Right cardiac atrium (tissue), 5 donors: ENCODE results near the gene MTHFD1L. TPM values are rescaled to one million over a fixed set of nuclear protein-coding genes. Genes with fewer than 3 reads are reported as not detected.

Experiments
- ATAC-seq, 2 donors: fragments of 200-7000 bp; cut with Tn5 transposase; one replicate each; pipeline versions ENCODE4 v1.8.0 to v1.9.1; 2020; ENCODE audit warnings: moderate library complexity in 2 of 2, mild to moderate bottlenecking in 1 of 2
- DNase-seq, 3 donors: peaks; one replicate each; pipeline ENCODE4 v3.0.0-alpha.2; 2020
- H3K27ac ChIP-seq: one replicate; pipeline ENCODE4 v1.5.1; 2013; ENCODE audit warnings: mild to moderate bottlenecking, low read length, control low read depth, moderate library complexity
- H3K27me3 ChIP-seq: one replicate; pipeline ENCODE4 v1.6.1; 2013; ENCODE audit not compliant: control insufficient read depth, insufficient read depth
- H3K4me1 ChIP-seq: one replicate; pipeline ENCODE4 v1.6.1; 2013; ENCODE audit warnings: low read length; ENCODE audit not compliant: control insufficient read depth, insufficient read depth
- H3K4me3 ChIP-seq: one replicate; pipeline ENCODE4 v1.5.1; 2013; ENCODE audit warnings: low read length, control low read depth
- H3K9me3 ChIP-seq: one replicate; pipeline ENCODE4 v1.6.1; 2013; ENCODE audit warnings: low read length; ENCODE audit not compliant: control insufficient read depth
- WGBS: extraction: QIAGEN DNeasy Blood & Tissue Kit; methylation state at CpG from one replicate; pipeline ENCODE4 v1.1.7; 2013; 5-methylcytosine and 5-hydroxymethylcytosine counted together
- intact Hi-C, 4 donors: fragments of 100-400 bp; cut with DNase I; formaldehyde crosslinking; loops; one replicate each; pipeline versions ENCODE4 v1.11.0 to v1.14.0; 2022 to 2023
- polyA plus RNA-seq: library from polyadenylated mRNA; stranded (reverse); fragments of 200-250 nt; gene quantifications from one replicate; pipeline ENCODE4 v1.2.3, GENCODE V29; 2013
- total RNA-seq, 4 donors: library from RNA; stranded (reverse); fragmentation: NEBNext Ultra II Directional; extraction: Animal tissue kit (Norgen Biotek cat#: 25700); gene quantifications; one replicate each; pipeline ENCODE4 v1.2.1, GENCODE V29; 2021
- donor health status: healthy with polysubstance abuse.
- donor health status: DM: no; HTN: yes; CAD: no.
- donor health status: DM: no; HTN: no; CAD: no.
- donor health status: DM: no; HTN: yes; CAD: no; lungs with severe emphysema.
- donor health status: DM: yes; HTN: yes; CAD: no.

Gene MTHFD1L
- total and polyA plus RNA-seq, 5 donors, result 2.4 to 18.2 (median 5.0) TPM

GRCh38 chr6:150886155-150886554 lies 20.7 kb downstream of the MTHFD1L start:
- DNase-seq, result no peak
- Histone ChIP-seq H3K4me3 (no peak overlapping the region), H3K4me1 (peaks cover 3% of the 10 kb centered on the region), H3K9me3 (no peaks in the 10 kb centered on the region), H3K27me3 (no peaks in the 10 kb centered on the region), H3K27ac (no peak overlapping the region)
- WGBS, result 97% methylated on average over 7 of the region's 7 CpGs
- ATAC-seq, result no peak
- intact Hi-C loops, result no loop called here

GRCh38 chr6:150887978-150888563 lies 22.6 kb downstream of the MTHFD1L start:
- 78% methylated on average over 3 of the region's 3 CpGs for WGBS
- Histone ChIP-seq H3K4me1 (peaks cover 3% of the 10 kb centered on the region), H3K4me3 (no peak overlapping the region), H3K9me3 (no peaks in the 10 kb centered on the region), H3K27ac (no peak overlapping the region), H3K27me3 (no peaks in the 10 kb centered on the region)
- DNase-seq (no peak), ATAC-seq (no peak)
- intact Hi-C loops, result no loop called here

DNA sequence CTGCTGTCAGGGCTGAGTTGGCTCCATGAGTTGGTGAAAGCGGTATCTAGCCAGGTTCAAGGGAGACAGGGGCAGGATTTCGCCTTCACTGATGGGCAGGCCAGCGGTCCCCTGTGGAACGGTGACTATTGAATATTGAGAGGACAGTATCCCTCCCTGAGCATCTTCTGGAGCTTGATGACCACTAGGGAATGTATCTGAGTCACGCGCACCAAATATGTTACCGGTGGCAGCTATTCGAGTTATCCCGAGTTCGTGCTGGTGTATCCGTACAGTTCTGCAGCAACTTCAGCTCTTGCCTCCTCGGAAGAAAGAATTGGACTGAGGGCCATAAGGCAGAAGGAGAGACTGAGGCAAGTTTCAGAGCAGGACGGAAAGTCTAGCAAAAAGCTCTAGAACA lies 24.8 kb downstream of the MTHFD1L start:
- intact Hi-C loops, result loop anchor here (5.0 to 10.0 kb wide), 5 partner anchors 114 to 447 kb away; no protein-coding TSS in a partner anchor
- 93% methylated on average over 13 of the region's 13 CpGs for WGBS
- H3K9me3 ChIP-seq, result no peaks in the 10 kb centered on the region
- peaks cover 5% of the 10 kb centered on the region for H3K4me1 ChIP-seq
- no peaks in the 10 kb centered on the region for H3K27me3 ChIP-seq
- no peak overlapping the region for H3K27ac ChIP-seq
- DNase-seq (no peak), ATAC-seq (no peak)
- H3K4me3 ChIP-seq, result no peak overlapping the region

- peak; percentile 59 to 68 for ATAC-seq
- no peak overlapping the region for H3K4me3 ChIP-seq
- H3K9me3 ChIP-seq, result no peaks in the 10 kb centered on the region
- intact Hi-C loops, result loop anchor here (2.0 to 10.0 kb wide), 8 partner anchors 45 to 445 kb away; no protein-coding TSS in a partner anchor
- DNase-seq, result peak; percentile 56 to 90 (median 72)
- no peak overlapping the region for H3K27ac ChIP-seq
- H3K27me3 ChIP-seq, result no peaks in the 10 kb centered on the region
- H3K4me1 ChIP-seq, result peaks cover 3% of the 10 kb centered on the region
- WGBS, result 20% methylated on average over 7 of the region's 7 CpGs
These were observed 26.5 kb downstream of the MTHFD1L start for GRCh38 chr6:150891888-150892485.

GRCh38 chr6:150894191-150894744 lies 28.8 kb downstream of the MTHFD1L start:
- ATAC-seq (no peak), DNase-seq (no peak)
- H3K4me3 ChIP-seq, result no peak overlapping the region
- peaks cover 3% of the 10 kb centered on the region for H3K4me1 ChIP-seq
- H3K9me3 ChIP-seq, result no peaks in the 10 kb centered on the region
- H3K27me3 ChIP-seq, result no peaks in the 10 kb centered on the region
- H3K27ac ChIP-seq, result no peak overlapping the region
- intact Hi-C loops, result loop anchor here (5.0 to 10.0 kb wide), 5 partner anchors 111 to 443 kb away; no protein-coding TSS in a partner anchor
- WGBS, result 85% methylated on average over 8 of the region's 8 CpGs

DNA sequence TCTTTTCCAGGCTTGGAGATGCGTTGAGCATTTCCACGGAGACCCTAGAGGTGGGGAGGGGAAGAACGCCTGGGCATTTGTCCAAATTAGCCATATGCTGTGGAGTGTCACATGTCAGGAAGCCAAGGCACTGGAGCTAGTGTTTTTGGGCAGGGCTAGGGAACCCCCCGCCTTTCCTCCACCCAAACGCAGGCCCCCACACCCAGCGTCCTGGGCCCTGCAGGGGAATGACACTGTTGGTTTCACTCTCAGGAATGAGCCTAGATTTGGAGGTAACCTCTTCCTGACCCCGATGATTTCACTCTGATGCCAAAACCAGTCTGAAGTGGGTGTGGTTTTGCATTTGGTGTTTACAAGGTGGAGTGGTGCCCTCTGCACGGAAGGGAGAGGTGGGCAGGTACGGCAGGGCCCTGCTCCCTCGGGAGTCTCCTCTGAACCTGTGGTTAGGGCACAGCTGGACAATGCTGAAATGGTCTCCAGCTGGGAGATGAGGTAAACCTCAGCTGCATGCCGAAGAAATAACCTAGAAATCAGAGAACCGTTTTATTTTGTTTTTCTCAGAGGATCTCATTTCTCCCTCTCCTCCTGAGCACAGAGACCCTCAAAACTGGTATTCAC lies 29.5 kb downstream of the MTHFD1L start:
- Histone ChIP-seq H3K9me3 (no peaks in the 10 kb centered on the region), H3K4me1 (peaks cover 3% of the 10 kb centered on the region), H3K4me3 (no peak overlapping the region), H3K27ac (no peak overlapping the region), H3K27me3 (no peaks in the 10 kb centered on the region)
- WGBS, result 36% methylated on average over 12 of the region's 12 CpGs
- DNase-seq (no peak), ATAC-seq (peak; percentile 49 to 53)
- intact Hi-C loops, result loop anchor here (5.0 to 10.0 kb wide), 5 partner anchors 110 to 442 kb away; no protein-coding TSS in a partner anchor

DNA sequence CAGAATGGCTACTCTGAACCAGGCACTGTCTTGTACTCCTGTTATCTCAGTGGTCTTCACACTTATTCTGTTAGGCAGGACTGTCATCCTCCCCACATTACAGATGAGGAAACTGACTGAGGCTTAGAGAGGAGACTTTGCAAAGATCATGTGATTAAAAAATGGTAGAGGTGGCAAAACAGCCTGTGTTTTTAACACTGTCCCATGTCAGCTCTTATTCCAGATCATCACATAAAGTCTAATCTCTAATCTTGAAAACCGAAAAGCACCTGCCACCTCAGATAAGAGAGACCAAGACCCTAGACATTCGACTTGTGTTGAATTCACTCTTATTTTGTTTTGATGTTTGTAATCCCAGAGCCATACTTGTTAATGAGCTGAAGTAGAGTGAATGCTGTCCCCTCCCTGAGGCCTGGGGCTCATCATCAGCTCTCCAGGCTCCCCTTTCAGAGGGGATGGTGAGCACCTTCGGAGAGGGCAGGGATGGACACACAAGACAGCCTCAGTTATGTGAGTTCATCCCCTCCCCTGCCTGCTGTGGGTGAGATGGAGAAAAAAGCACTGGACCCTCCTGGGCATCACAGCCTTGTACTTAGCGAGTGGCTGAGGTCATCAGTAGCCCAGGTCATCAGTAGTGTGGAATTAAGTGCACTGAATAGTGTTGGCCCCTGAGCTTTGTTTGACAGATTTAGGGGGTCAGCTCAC lies 30.6 kb downstream of the MTHFD1L start:
- H3K9me3 ChIP-seq, result no peaks in the 10 kb centered on the region
- no peak overlapping the region for H3K4me3 ChIP-seq
- peaks cover 3% of the 10 kb centered on the region for H3K4me1 ChIP-seq
- ATAC-seq (no peak), DNase-seq (no peak)
- intact Hi-C loops, result loop anchor here in 3 of 4 donors (10.0 kb wide), 2 partner anchors 109 to 119 kb away; no protein-coding TSS in a partner anchor
- H3K27ac ChIP-seq, result no peak overlapping the region
- no peaks in the 10 kb centered on the region for H3K27me3 ChIP-seq
- WGBS, result 68% methylated on average over 4 of the region's 4 CpGs

DNA sequence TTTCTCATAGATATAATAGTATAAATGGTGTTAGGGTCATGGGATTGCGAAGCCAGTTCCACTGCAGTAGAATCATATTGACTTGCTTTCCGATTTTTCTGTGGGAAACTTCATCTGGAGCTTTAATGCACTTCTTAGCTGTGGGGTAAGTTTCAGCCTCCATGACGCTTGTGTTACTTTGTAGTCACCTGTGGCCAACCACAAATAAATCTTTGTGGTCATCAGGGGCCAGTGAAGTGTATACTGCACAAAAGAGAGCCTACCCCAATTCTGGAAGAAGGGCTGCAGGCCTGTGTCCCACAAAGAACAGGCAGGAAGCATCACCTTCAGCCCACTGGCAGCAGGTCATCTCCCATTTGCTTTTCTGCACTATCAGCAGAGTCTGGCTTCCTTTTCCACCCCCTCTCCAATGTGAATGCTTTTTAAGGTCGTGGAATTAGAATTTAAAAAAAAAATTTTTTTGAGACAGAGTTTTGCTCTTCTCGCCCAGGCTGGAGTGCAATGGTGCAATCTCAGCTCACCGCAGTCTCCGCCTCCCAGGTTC lies 32.0 kb downstream of the MTHFD1L start:
- DNase-seq, result no peak
- 86% methylated on average over 7 of the region's 7 CpGs for WGBS
- Histone ChIP-seq H3K9me3 (no peaks in the 10 kb centered on the region), H3K27me3 (no peaks in the 10 kb centered on the region), H3K4me3 (no peak overlapping the region), H3K27ac (no peak overlapping the region), H3K4me1 (peaks cover 3% of the 10 kb centered on the region)
- intact Hi-C loops, result loop anchor here in 3 of 4 donors (10.0 kb wide), 2 partner anchors 107 to 117 kb away; no protein-coding TSS in a partner anchor
- ATAC-seq, result no peak

GRCh38 chr6:150898399-150899170 lies 33.1 kb downstream of the MTHFD1L start:
- intact Hi-C loops, result loop anchor here in 3 of 4 donors (10.0 kb wide), 2 partner anchors 106 to 116 kb away; no protein-coding TSS in a partner anchor
- H3K9me3 ChIP-seq, result no peaks in the 10 kb centered on the region
- DNase-seq (no peak), ATAC-seq (no peak)
- no peak overlapping the region for H3K27ac ChIP-seq
- H3K4me1 ChIP-seq, result peaks cover 3% of the 10 kb centered on the region
- 75% methylated on average over 11 of the region's 11 CpGs for WGBS
- H3K27me3 ChIP-seq, result no peaks in the 10 kb centered on the region
- no peak overlapping the region for H3K4me3 ChIP-seq

- Histone ChIP-seq H3K4me1 (peaks cover 3% of the 10 kb centered on the region), H3K4me3 (no peak overlapping the region), H3K27me3 (no peaks in the 10 kb centered on the region), H3K27ac (no peak overlapping the region), H3K9me3 (no peaks in the 10 kb centered on the region)
- DNase-seq, result no peak
- intact Hi-C loops, result loop anchor here in 3 of 4 donors (10.0 kb wide), 2 partner anchors 106 to 116 kb away; no protein-coding TSS in a partner anchor
- no peak for ATAC-seq
- 76% methylated on average over 2 of the region's 2 CpGs for WGBS
These were observed 33.7 kb downstream of the MTHFD1L start for GRCh38 chr6:150899231-150899630.
